H1 (cell line): ENCODE results near the gene PECR. TPM values are rescaled to one million over a fixed set of nuclear protein-coding genes. Genes with fewer than 3 reads are reported as not detected.

ENCODE experiments used
- BCL11A ChIP-seq, 2 experiments: IDR thresholded peaks; one replicate each; pipeline ENCODE4 v1.6.1; 2011; ENCODE audit warnings: low read depth in 2 of 2, low read length in 2 of 2, mild to moderate bottlenecking in 2 of 2
- EP300 ChIP-seq, 2 experiments: IDR thresholded peaks; 1 replicate in 1 of 2; 2 replicates in 1 of 2; pipeline ENCODE4 v1.6.1; 2011 to 2012; ENCODE audit warnings: low read depth in 2 of 2, low read length in 2 of 2, mild to moderate bottlenecking in 2 of 2, borderline replicate concordance in 1 of 2, inconsistent platforms in 1 of 2, moderate library complexity in 1 of 2
- EZH2 ChIP-seq: fragments of 200-600 bp; sonication (generic); IDR thresholded peaks from 2 replicates; pipeline ENCODE4 v1.7.1; 2012; ENCODE audit warnings: low read depth, mild to moderate bottlenecking, moderate library complexity, low read length, inconsistent platforms; ENCODE audit not compliant: severe bottlenecking
- TEAD4 ChIP-seq: IDR thresholded peaks from 2 replicates; pipeline ENCODE4 v1.6.1; 2012; ENCODE audit warnings: low read depth, low read length, inconsistent platforms, mixed read lengths
- YY1 ChIP-seq: IDR thresholded peaks from 2 replicates; pipeline ENCODE4 v1.6.1; 2011; ENCODE audit warnings: low read depth, mild to moderate bottlenecking, low read length
- polyA plus RNA-seq, 7 experiments: library from polyadenylated mRNA; depleted of rRNA in 3 of 7; stranded (reverse) in 5 of 7; unstranded in 2 of 7; fragments of >200 nt in 5 of 7; fragments of 200-250 nt in 2 of 7; gene quantifications; 1 replicate in 5 of 7; 2 replicates in 1 of 7; 4 replicates in 1 of 7; pipeline versions ENCODE4 v1.2.1 to v1.2.3, GENCODE V29; 2011 to 2013; ENCODE audit warnings: missing spikeins in 2 of 7, mixed read lengths in 2 of 7
- total RNA-seq: library from RNA; stranded (reverse); fragmentation: NEBNext Ultra II Directional; extraction: Animal tissue kit (Norgen Biotek cat#: 25700); gene quantifications from 2 replicates; pipeline ENCODE4 v1.2.1, GENCODE V29; 2021

The PECR gene
- total and polyA plus RNA-seq, 2 of the 8 experiments (the other 6 are each of a cell fraction or from before 2014, with no cell fraction given): 15.9 to 19.2 TPM

DNA sequence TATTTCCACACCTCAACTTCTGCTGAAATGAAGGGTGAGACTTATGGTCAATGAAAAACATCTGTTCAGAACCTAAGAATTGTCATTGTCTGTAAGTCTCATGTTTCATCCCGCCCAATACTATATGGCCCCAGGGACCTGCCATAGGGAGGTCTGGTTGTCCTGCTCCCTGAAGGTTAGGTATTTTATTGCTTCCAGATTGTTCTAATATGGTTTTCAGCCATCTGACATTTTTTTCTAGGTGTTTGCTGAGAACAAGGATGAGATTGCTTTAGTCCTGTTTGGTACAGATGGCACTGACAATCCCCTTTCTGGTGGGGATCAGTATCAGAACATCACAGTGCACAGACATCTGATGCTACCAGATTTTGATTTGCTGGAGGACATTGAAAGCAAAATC lies 34.8 kb upstream of the PECR start (continued):
- TF ChIP-seq EP300 (IDR thresholded peaks at IDR 0.05; ENCODE audit: borderline replicate concordance in 1 of 2, low read depth in 2 of 2, low read length in 2 of 2) (no peak), TEAD4 (no peak), YY1 (no peak), BCL11A (IDR thresholded peaks at IDR 0.05; ENCODE audit: low read depth in 2 of 2, low read length in 2 of 2) (no peak), EZH2 (no peak)
